Spleen (tissue), 7 donors: ENCODE results near the gene CCNJ.

Experiments
- CTCF ChIP-seq, 11 experiments: fragments of 200-600 bp in 7 of 11; fragments of 450-650 bp in 4 of 11; sonication (generic) in 4 of 11; IDR thresholded peaks in 8 of 11; conservative IDR thresholded peaks in 3 of 11; 1 replicate in 7 of 11; 2 replicates in 4 of 11; pipeline versions ENCODE4 v1.4.0 to v1.8.0; 2016 to 2021; ENCODE audit warnings: antibody characterized with exemption in 11 of 11, inconsistent platforms in 4 of 11, mild to moderate bottlenecking in 1 of 11
- POLR2A ChIP-seq, 3 donors: fragments of 450-650 bp; IDR thresholded peaks; one replicate each; pipeline ENCODE4 v1.5.1; 2017; ENCODE audit warnings: antibody characterized with exemption in 3 of 3, mild to moderate bottlenecking in 1 of 3
- donor health status: DM: no; HTN: no; CAD: no; lungs with moderate emphysema.
- donor health status: DM: no; HTN: no; CAD: no.
- donor health status: DM: no; HTN: no; CAD: no.

DNA sequence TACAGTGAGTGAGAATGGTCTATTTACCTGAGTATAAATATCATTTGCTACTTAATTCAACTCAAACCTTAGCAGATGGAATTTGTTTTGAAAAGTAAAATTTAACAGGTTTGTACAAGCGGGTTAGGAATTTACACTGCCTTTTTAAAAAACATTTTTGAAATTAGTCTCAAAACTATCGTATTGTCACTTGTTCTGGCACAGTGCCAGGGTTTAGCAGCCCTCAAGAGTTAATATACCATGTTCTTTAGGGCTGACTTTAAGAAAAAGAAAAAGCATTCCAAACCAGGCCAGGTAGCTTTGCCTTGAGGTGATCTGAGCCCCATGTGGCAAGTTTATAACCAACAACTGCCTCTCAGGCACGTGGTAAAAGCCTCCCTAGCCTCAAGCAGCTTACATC, 17.8 kb downstream of the CCNJ start:
- no peak for TF ChIP-seq CTCF (IDR thresholded peaks at IDR 0.05 in 8 of 11, conservative IDR thresholded peaks at IDR 0.05 in 3 of 11)
- TF ChIP-seq POLR2A (IDR thresholded peaks at IDR 0.05) = no peak
